GM23338 (cell line): ENCODE results near the gene LIX1. TPM values are rescaled to one million over a fixed set of nuclear protein-coding genes. Genes with fewer than 3 reads are reported as not detected.

Source experiments
- ATAC-seq: fragments of 200-7000 bp; cut with Tn5 transposase; 3 replicates; pipeline ENCODE4 v1.9.1; 2020
- DNase-seq: peaks from one replicate; pipeline ENCODE4 v3.0.0-alpha.2; 2015; ENCODE audit warnings: low spot score
- H2AFZ ChIP-seq: fragments of 200-600 bp; sonication (generic); 2 replicates; pipeline ENCODE4 v1.8.0; 2016; ENCODE audit warnings: antibody characterized with exemption, mild to moderate bottlenecking, moderate library complexity
- H3F3A ChIP-seq: fragments of 200-600 bp; sonication (generic); replicated peaks from 2 replicates; pipeline ENCODE4 v1.8.0; 2017; ENCODE audit warnings: antibody characterized with exemption, mixed run types, low read depth
- H3K27ac ChIP-seq: fragments of 200-600 bp; sonication (generic); 2 replicates; pipeline ENCODE4 v1.6.1; 2016; ENCODE audit warnings: low read depth
- H3K27me3 ChIP-seq: fragments of 200-600 bp; sonication (generic); 2 replicates; pipeline ENCODE4 v1.8.0; 2016; ENCODE audit warnings: mild to moderate bottlenecking, mixed run types, moderate library complexity; ENCODE audit not compliant: insufficient read depth
- H3K36me3 ChIP-seq: fragments of 200-600 bp; sonication (generic); 2 replicates; pipeline ENCODE4 v1.8.0; 2016; ENCODE audit warnings: mild to moderate bottlenecking; ENCODE audit not compliant: insufficient read depth
- H3K4me1 ChIP-seq: fragments of 200-600 bp; sonication (generic); 2 replicates; pipeline ENCODE4 v1.8.0; 2016; ENCODE audit warnings: mild to moderate bottlenecking, moderate library complexity; ENCODE audit not compliant: insufficient read depth
- H3K4me2 ChIP-seq: fragments of 200-600 bp; sonication (generic); 2 replicates; pipeline ENCODE4 v1.7.1; 2017; ENCODE audit warnings: mixed run types
- H3K4me3 ChIP-seq: fragments of 200-600 bp; sonication (generic); 2 replicates; pipeline ENCODE4 v1.6.1; 2016; ENCODE audit warnings: mixed run types
- H3K79me2 ChIP-seq: fragments of 200-600 bp; sonication (generic); replicated peaks from 2 replicates; pipeline ENCODE4 v1.8.0; 2017; ENCODE audit warnings: mild to moderate bottlenecking; ENCODE audit not compliant: insufficient read depth
- H3K9me2 ChIP-seq: fragments of 200-600 bp; sonication (generic); 2 replicates; pipeline ENCODE4 v1.8.0; 2017; ENCODE audit not compliant: insufficient read depth
- H4K20me1 ChIP-seq: fragments of 200-600 bp; sonication (generic); replicated peaks from 2 replicates; pipeline ENCODE4 v1.8.0; 2017; ENCODE audit warnings: mild to moderate bottlenecking; ENCODE audit not compliant: insufficient read depth
- H3K27ac Mint-ChIP-seq: 2 replicates; pipeline ENCODE4 v1.8.0; 2020; ENCODE audit warnings: inconsistent platforms, mild to moderate bottlenecking, moderate library complexity, mixed read lengths
- H3K27me3 Mint-ChIP-seq: 3 replicates; pipeline ENCODE4 v1.8.0; 2022; ENCODE audit warnings: low read depth, mild to moderate bottlenecking, moderate library complexity, mixed read lengths, inconsistent platforms; ENCODE audit not compliant: insufficient read depth, poor library complexity
- H3K36me3 Mint-ChIP-seq: 3 replicates; pipeline ENCODE4 v1.8.0; 2021; ENCODE audit warnings: low read depth, mild to moderate bottlenecking, inconsistent platforms, moderate library complexity, mixed read lengths
- H3K4me1 Mint-ChIP-seq: 3 replicates; pipeline ENCODE4 v1.8.0; 2020; ENCODE audit warnings: mild to moderate bottlenecking, inconsistent platforms, mixed read lengths
- H3K4me3 Mint-ChIP-seq: 3 replicates; pipeline ENCODE4 v1.8.0; 2021; ENCODE audit warnings: moderate library complexity, mild to moderate bottlenecking, inconsistent platforms, mixed read lengths
- H3K9me3 Mint-ChIP-seq: 3 replicates; pipeline ENCODE4 v1.8.0; 2020; ENCODE audit warnings: moderate library complexity, mild to moderate bottlenecking, inconsistent platforms, mixed read lengths
- CREB1 ChIP-seq: fragments of 250-450 bp; sonication (Bioruptor Pico); IDR thresholded peaks from 2 replicates; pipeline ENCODE4 v1.5.0; 2020; ENCODE audit warnings: low read depth, mild to moderate bottlenecking, moderate library complexity
- CTCF ChIP-seq, 2 experiments: fragments of 200-600 bp in 1 of 2; sonication (generic) in 1 of 2; conservative IDR thresholded peaks; 2 replicates each; pipeline versions ENCODE4 v1.5.1 to v1.6.1; 2016 to 2017; ENCODE audit warnings: antibody characterized with exemption in 2 of 2, low read depth in 2 of 2, mild to moderate bottlenecking in 2 of 2, moderate library complexity in 1 of 2
- ETS1 ChIP-seq: IDR thresholded peaks from 2 replicates; pipeline ENCODE4 v1.6.1; 2016; ENCODE audit warnings: antibody characterized with exemption
- EZH2 ChIP-seq: fragments of 200-600 bp; sonication (generic); IDR thresholded peaks from one replicate; pipeline ENCODE4 v1.8.0; 2017; ENCODE audit warnings: antibody characterized with exemption, mild to moderate bottlenecking, low read depth; ENCODE audit not compliant: unreplicated experiment
- JUNB ChIP-seq: IDR thresholded peaks from one replicate; pipeline ENCODE4 v1.6.1; 2016; ENCODE audit warnings: antibody characterized with exemption; ENCODE audit not compliant: unreplicated experiment
- NANOG ChIP-seq: IDR thresholded peaks from 2 replicates; pipeline ENCODE4 v1.6.1; 2016; ENCODE audit warnings: antibody characterized with exemption, borderline replicate concordance
- POLR2AphosphoS5 ChIP-seq: IDR thresholded peaks from 2 replicates; pipeline ENCODE4 v1.6.1; 2016; ENCODE audit warnings: antibody characterized with exemption, low read depth
- REST ChIP-seq: IDR thresholded peaks from one replicate; pipeline ENCODE4 v1.6.1; 2018; ENCODE audit warnings: antibody characterized with exemption; ENCODE audit not compliant: unreplicated experiment
- STAT1 ChIP-seq: IDR thresholded peaks from one replicate; pipeline ENCODE4 v1.6.1; 2016; ENCODE audit warnings: antibody characterized with exemption; ENCODE audit not compliant: unreplicated experiment
- ZNF114 ChIP-seq: fragments of 250-450 bp; sonication (Bioruptor Pico); IDR thresholded peaks from 2 replicates; pipeline ENCODE4 v1.5.0; 2020; ENCODE audit warnings: mild to moderate bottlenecking, moderate library complexity
- ZNF331 ChIP-seq: fragments of 250-450 bp; sonication (Bioruptor Pico); IDR thresholded peaks from 2 replicates; pipeline ENCODE4 v1.5.0; 2020; ENCODE audit warnings: low read depth, mild to moderate bottlenecking, moderate library complexity
- ZNF462 ChIP-seq: fragments of 250-450 bp; sonication (Bioruptor Pico); IDR thresholded peaks from 2 replicates; pipeline ENCODE4 v1.5.0; 2020; ENCODE audit warnings: mild to moderate bottlenecking, moderate library complexity
- polyA plus RNA-seq: library from polyadenylated mRNA; unstranded; fragments of >200 nt; fragmentation: Nextera tagmentation; extraction: Ambion mirVana; gene quantifications from 2 replicates; pipeline ENCODE4 v1.2.1, GENCODE V29; 2016
- total RNA-seq: library from RNA; depleted of rRNA; stranded (reverse); fragments of >200 nt; shearing (Covaris generic); gene quantifications from 2 replicates; pipeline ENCODE4 v1.2.3, GENCODE V29; 2014

Gene LIX1
- total and polyA plus RNA-seq, 2 experiments from 2014 or later, result 0.13 TPM; not detected in 1

GRCh38 chr5:97124335-97124734, 18.1 kb downstream of the LIX1 start (continued):
- TF ChIP-seq ZNF462, result no peak

- Mint-ChIP-seq H3K4me3 (no peak overlapping the region), H3K27ac (no peak overlapping the region), H3K4me1 (peaks cover 4% of the 10 kb centered on the region; the same call in 2 of the 3 replicates), H3K9me3 (no peaks in the 10 kb centered on the region), H3K36me3 (no peaks in the 10 kb centered on the region), H3K27me3 (no peaks in the 10 kb centered on the region)
- no peak overlapping the region for H3K4me3 ChIP-seq
- DNase-seq (no peak), ATAC-seq (no peak)
- no peak overlapping the region; the same call in 1 of the 2 replicates for H2AFZ ChIP-seq
- no peaks in the 10 kb centered on the region for H3K27me3 ChIP-seq
- H3K79me2 ChIP-seq, result no peaks in the 10 kb centered on the region
- H3F3A ChIP-seq, result no peaks in the 10 kb centered on the region
- no peaks in the 10 kb centered on the region for H3K9me2 ChIP-seq
- H4K20me1 ChIP-seq, result no peaks in the 10 kb centered on the region
- no peaks in the 10 kb centered on the region for H3K36me3 ChIP-seq
- no peaks in the 10 kb centered on the region; the same call in 1 of the 2 replicates for H3K4me1 ChIP-seq
- no peak overlapping the region for H3K27ac ChIP-seq
- no peak overlapping the region for H3K4me2 ChIP-seq
- no peak for TF ChIP-seq REST
- no peak for TF ChIP-seq CTCF (conservative IDR thresholded peaks at IDR 0.05; ENCODE audit: low read depth in 2 of 2)
- no peak for TF ChIP-seq JUNB
- no peak for TF ChIP-seq NANOG
- TF ChIP-seq CREB1 (CRISPR knock-in tag), result no peak
- no peak for TF ChIP-seq ZNF114 (CRISPR knock-in tag)
- TF ChIP-seq STAT1, result no peak
- no peak for TF ChIP-seq POLR2AphosphoS5
- TF ChIP-seq ZNF331, result no peak
- TF ChIP-seq EZH2, result no peak
- TF ChIP-seq ETS1, result no peak
Observed at GRCh38 chr5:97121848-97122247, 20.6 kb downstream of the LIX1 start.
